Measurements from ENCODE around the gene TRRAP.

Gene TRRAP

DNA sequence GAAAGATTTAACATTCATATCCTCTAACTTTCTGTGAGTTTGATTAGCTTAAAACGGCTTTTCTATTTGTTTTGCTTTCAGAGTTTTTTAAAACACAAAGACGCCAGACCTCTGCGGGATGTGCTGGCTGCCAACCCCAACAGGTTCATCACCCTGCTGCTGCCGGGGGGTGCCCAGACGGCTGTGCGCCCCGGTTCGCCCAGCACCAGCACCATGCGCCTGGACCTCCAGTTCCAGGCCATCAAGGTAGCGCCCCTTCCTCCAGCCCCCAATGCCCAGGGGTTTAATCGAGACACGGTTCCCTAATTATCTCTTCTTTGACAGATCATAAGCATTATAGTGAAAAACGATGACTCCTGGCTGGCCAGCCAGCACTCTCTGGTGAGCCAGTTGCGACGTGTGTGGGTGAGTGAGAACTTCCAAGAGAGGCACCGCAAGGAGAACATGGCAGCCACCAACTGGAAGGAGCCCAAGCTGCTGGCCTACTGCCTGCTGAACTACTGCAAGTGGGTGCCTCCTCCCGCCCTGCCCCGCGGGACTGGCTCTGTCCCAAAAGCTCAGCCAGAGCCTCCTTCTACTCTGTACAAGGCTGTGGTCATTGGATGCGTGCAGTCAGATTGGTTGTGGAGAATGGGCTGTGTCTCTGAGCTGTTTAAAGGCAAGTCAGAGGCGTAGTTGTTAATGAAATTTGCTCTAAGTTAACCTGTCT is 71.2 kb downstream of the TRRAP start:
- DNase-seq (ENCODE audit: low spot score) = no peak

GRCh38 chr7:98955992-98956391 is 77.7 kb downstream of the TRRAP start:
- DNase-seq (ENCODE audit: low spot score) = no peak

DNA sequence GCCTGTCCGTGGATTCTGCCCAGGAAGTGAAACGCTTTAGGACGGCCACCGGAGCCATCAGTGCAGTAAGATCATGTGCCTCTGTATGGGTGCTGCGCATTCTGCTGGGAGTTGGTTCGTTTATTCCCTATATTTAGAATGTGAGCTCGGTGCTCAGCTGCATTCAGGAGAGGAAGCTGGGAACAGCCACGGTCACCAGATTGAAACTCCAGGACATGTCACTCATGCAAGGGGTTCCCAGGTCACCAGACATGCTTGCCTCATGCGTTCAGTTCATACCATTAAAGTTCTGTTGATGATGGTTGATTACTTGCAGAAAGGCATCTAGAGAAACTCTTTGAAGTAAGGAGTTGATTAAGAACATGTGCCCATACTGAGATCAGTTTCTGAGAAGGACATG is 78.1 kb downstream of the TRRAP start:
- no peak for DNase-seq (ENCODE audit: low spot score)

DNA sequence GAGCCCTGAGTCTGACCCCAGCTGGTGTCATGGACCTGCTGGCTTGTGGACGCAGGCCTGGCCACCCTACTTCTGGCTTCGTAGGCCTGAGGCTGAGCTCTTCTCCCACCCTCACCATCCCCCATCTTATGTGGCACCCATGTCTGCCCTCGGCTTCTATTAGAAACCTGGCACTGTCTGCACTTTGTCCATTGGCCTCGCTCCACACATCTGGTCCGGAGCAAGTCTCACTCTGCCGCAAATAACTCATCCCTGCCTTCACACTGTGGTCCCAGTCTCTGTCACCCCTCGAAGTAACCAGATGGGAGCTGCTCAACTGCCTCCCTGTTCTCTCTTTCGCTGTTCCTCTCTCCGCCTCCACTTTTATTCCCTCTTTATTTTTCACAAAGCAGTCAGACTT is 78.6 kb downstream of the TRRAP start:
- DNase-seq (ENCODE audit: low spot score) = no peak

GRCh38 chr7:98957766-98958165 is 79.4 kb downstream of the TRRAP start:
- no peak for DNase-seq (ENCODE audit: low spot score)

DNA sequence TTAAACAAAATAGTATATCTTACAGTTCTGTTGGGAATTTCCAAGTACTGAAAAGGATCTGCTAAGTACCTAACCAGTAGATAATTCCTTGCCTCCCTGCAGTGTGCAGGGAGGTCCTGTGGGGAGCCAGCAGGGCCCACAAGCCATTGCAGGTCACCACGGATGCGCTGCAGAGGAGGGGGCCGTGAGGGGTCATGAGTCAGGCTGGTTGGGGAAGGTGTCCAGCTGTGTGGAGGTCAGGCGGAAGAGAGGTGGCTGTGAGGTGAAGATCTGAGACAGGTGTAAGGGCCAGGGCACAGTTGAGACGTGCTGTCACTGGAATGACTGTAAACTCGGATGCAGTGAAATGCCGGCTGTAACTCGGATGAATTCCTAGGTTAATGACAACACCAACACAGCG is 80.6 kb downstream of the TRRAP start:
- no peak for DNase-seq (ENCODE audit: low spot score)

- no peak for DNase-seq (ENCODE audit: low spot score)
Measured at GRCh38 chr7:98963305-98963704, 85.0 kb downstream of the TRRAP start.

- no peak for DNase-seq (ENCODE audit: low spot score)
Measured at GRCh38 chr7:98964596-98964995, 86.3 kb downstream of the TRRAP start.

- DNase-seq (ENCODE audit: low spot score) = no peak
Measured at GRCh38 chr7:98968621-98969020, 90.3 kb downstream of the TRRAP start.

DNA sequence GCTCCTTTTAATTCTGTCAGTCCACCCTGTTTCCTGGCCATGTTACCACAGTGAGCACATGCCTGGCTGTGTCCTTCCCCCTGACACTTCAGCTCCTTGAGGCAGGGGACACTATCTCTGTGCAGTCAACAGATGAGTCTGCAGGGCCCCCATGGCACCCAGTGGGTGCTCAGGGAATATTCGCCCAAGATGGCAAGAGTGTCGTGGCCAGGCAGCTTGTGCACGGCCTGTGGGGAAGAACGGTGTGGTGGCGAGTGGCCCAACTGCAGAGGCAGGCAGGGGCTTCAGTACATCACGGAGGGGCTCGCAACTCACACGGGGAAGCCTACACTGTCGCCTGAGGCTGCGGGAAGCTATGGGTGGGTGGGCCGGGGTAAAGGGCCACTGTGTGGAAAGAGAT is 91.1 kb downstream of the TRRAP start:
- no peak for DNase-seq (ENCODE audit: low spot score)

- no peak for DNase-seq (ENCODE audit: low spot score)
Measured at GRCh38 chr7:98970016-98970615, 91.8 kb downstream of the TRRAP start.

- DNase-seq (ENCODE audit: low spot score) = no peak
Measured at GRCh38 chr7:98970805-98971204, 92.5 kb downstream of the TRRAP start.

- DNase-seq (ENCODE audit: low spot score) = no peak
Measured at GRCh38 chr7:98974205-98974604, 95.9 kb downstream of the TRRAP start.

DNA sequence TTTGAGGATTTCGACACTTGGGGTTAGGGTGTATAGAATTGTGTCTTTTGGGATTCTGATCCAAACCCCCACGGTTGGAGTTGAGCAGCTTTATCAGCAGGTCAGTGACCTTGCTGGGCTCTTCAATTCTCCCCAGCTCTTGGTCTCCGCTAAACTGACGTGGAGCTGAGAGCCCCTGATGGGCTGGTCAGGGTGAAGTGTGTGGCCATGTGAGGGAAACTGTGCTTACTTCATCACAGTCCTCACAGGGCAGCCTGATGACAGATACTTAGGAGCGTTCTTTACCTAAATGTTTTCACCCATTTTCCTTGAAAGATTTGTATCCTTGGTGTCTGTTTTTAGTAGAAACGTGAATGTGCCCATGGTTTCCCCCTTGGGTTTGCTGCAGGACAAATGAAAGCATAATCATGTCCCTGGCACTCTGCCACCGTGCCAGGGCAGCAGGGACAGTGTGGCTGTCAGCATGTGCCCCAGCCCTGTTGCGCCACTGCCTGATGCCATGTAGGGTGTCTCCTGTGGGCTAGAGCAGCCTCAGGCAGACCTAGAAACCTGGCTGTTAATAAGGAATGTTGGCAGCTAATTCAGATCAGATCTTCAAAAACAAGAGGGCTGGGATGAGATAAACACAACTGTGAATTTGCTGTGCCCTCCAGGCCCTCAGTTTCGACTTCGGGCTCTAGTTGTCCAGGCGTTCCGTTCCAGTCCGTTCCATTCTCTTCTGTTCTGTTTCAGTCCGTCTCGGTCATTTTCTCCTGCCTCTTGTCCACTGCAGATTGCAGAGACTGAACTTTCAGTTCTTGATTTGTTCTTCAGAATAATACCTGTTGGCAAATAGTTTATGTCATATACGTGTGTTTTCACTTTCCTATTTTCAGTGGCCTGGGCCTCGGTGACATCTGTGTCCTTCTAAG is 96.8 kb downstream of the TRRAP start:
- DNase-seq (ENCODE audit: low spot score) = no peak

DNA sequence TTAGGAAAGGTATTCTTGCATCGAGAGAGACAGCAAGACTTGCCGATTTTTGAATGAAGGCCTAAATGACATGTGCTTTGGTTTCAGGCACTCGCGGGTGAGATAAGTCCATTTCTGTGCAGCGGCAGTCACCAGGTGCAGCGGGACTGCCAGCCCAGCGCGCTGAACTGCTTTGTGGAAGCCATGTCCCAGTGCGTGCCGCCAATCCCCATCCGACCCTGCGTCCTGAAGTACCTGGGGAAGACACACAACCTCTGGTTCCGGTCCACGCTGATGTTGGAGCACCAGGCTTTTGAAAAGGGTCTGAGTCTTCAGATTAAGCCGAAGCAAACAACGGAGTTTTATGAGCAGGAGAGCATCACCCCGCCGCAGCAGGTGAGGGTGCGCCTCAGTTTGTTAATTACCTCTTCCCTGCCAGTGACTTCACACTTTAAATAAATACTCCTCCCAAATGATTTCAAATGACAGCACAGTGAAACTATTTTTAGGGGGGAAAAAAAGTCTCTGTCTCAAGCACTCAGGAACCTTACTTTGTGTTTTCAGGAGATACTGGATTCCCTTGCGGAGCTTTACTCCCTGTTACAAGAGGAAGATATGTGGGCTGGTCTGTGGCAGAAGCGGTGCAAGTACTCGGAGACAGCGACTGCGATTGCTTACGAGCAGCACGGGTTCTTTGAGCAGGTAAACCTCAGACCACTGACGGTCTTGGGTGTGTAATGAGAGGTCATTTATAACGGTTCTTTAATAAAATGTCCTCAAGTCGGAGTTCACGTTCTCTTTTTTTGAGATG is 98.3 kb downstream of the TRRAP start:
- no peak for DNase-seq (ENCODE audit: low spot score)

DNA sequence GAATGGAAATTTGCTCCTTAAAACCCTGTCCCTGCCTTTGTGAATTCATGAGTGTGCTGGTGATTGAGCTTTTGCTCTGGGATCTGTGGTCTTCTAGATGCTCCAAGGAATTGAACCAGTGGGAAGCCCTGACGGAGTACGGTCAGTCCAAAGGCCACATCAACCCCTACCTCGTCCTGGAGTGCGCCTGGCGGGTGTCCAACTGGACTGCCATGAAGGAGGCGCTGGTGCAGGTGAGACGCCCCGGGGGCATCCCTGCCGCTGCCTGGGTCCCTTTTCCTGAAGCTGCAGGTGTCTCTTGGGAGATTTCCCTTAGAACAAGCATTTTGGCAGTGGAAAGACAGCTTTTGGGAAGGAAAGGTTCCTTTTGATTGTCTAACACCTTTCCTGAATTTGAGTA is 100.3 kb downstream of the TRRAP start:
- DNase-seq (ENCODE audit: low spot score) = no peak

DNA sequence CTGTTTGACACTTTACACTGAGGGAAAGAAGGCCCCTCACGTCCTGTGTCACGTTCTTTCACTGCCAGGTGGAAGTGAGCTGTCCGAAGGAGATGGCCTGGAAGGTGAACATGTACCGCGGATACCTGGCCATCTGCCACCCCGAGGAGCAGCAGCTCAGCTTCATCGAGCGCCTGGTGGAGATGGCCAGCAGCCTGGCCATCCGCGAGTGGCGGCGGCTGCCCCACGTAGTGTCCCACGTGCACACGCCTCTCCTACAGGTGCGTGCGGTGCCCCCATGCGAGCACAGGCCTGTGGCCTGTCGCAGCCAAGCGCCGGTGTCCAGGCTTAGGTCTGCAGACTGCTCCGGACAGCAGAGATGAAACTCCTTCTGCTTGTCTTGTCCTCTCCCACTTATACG is 103.4 kb downstream of the TRRAP start:
- DNase-seq (ENCODE audit: low spot score) = no peak

GRCh38 chr7:98982686-98983085 is 104.4 kb downstream of the TRRAP start:
- DNase-seq (ENCODE audit: low spot score) = no peak

GRCh38 chr7:98984126-98984525 is 105.8 kb downstream of the TRRAP start:
- no peak for DNase-seq (ENCODE audit: low spot score)

DNA sequence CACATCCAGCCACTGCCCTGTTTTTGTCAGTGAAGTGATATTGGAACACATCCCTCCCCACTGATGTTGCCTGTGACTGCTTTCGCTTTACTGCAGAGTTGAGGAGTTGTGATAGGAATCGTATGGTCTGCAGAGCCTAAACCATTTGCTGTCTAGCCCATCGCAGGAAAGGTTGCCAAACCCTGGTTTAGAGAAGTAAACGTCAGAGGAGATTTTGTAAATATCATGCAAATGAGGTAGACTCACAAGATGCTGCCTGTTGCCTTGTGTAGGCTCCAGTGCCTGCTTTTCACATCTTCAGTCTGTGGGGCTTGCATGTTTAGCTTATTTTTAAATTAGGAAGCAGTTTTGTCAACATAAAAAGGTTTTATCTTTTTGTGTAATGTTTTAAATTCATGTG is 107.1 kb downstream of the TRRAP start:
- DNase-seq (ENCODE audit: low spot score) = no peak

DNA sequence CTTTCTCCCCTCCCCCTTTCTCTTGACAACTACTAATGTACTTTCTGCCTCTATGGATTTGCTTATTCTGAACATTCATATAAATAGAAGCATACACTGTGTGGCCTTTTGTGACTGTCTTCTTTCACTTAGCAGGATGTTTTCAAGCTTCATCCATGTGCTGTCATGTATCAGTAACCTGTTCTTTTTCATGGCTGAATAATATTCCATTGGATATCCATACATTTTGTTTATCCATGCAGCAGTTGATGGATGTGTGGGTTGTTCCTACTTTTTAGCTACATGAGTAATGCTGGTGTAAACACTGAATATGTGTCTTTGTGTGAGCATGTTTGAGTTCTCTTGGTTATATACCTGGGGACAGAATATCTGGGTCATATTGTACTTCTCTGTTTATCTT is 107.6 kb downstream of the TRRAP start:
- no peak for DNase-seq (ENCODE audit: low spot score)

DNA sequence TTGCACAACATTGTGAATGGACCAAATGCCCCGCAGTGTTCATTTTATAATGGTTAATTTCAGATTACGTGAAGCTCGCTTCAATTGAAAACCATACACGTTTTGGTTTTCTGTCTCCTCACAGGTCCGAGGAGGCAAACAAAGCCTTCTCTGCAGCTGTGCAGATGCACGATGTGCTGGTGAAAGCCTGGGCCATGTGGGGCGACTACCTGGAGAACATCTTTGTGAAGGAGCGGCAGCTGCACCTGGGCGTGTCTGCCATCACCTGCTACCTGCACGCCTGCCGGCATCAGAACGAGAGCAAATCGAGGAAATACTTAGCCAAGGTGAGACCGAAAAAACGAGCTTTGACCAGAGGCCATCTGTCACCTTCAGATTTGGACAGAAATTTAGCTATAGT is 110.3 kb downstream of the TRRAP start:
- DNase-seq (ENCODE audit: low spot score) = no peak

Data from SW480 (cell line).